Prostate gland (tissue), 2 donors: ENCODE measurements around the gene NPFFR1. TPM values are rescaled to one million over a fixed set of nuclear protein-coding genes. Genes with fewer than 3 reads are reported as not detected.

ENCODE experiments used
- DNase-seq: peaks from one replicate; pipeline ENCODE4 v3.0.0-alpha.2; 2019; ENCODE audit warnings: low spot score
- H3K27ac ChIP-seq, 2 donors: fragments of 200-600 bp; sonication (generic); 2 replicates each; pipeline ENCODE4 v1.5.1; 2017 to 2019
- H3K27me3 ChIP-seq: fragments of 200-600 bp; sonication (generic); replicated peaks from 2 replicates; pipeline ENCODE4 v1.5.1; 2019; ENCODE audit not compliant: insufficient read depth
- H3K36me3 ChIP-seq, 2 donors: fragments of 200-600 bp; sonication (generic); 1 replicate in 1 of 2; 2 replicates in 1 of 2; pipeline versions ENCODE4 v1.5.1 to v1.8.1; 2017 to 2019
- H3K4me1 ChIP-seq: fragments of 200-600 bp; sonication (generic); replicated peaks from 2 replicates; pipeline ENCODE4 v1.5.1; 2019
- H3K4me3 ChIP-seq, 2 donors: fragments of 200-600 bp; sonication (generic); 2 replicates each; pipeline ENCODE4 v1.5.1; 2017 to 2019
- H3K9me3 ChIP-seq: fragments of 200-600 bp; sonication (generic); 2 replicates; pipeline ENCODE4 v1.5.1; 2017
- POLR2A ChIP-seq: fragments of 450-650 bp; IDR thresholded peaks from one replicate; pipeline ENCODE4 v1.6.1; 2016; ENCODE audit warnings: antibody characterized with exemption, mild to moderate bottlenecking
- POLR2AphosphoS5 ChIP-seq: sonication (generic); formaldehyde crosslinking; IDR thresholded peaks from one replicate; pipeline ENCODE4 v1.6.1; 2017; ENCODE audit warnings: antibody characterized with exemption
- WGBS: methylation state at CpG from one replicate; pipeline ENCODE4 v1.1.5; 2018; 5-methylcytosine and 5-hydroxymethylcytosine counted together
- intact Hi-C: fragments of 100-400 bp; cut with DNase I; formaldehyde crosslinking; loops from one replicate; pipeline ENCODE4 v1.14.2; 2022
- total RNA-seq, 2 donors: library from RNA; depleted of rRNA; stranded (reverse); fragments of >200 nt; gene quantifications; one replicate each; pipeline ENCODE4 v1.1.0, GENCODE V29; 2016
- TF ChIP-seq, protein P1 (sequence below), 4 experiments: fragments of 200-600 bp in 2 of 4; fragments of 450-650 bp in 2 of 4; sonication (generic) in 2 of 4; IDR thresholded peaks; 1 replicate in 3 of 4; 2 replicates in 1 of 4; pipeline ENCODE4 v1.5.1; 2016 to 2019; ENCODE audit warnings: antibody characterized with exemption in 4 of 4, mild to moderate bottlenecking in 2 of 4, moderate library complexity in 2 of 4

NPFFR1 gene
- total RNA-seq, 2 donors from 2014 or later, result under 0.01 to 1.1 TPM

DNA sequence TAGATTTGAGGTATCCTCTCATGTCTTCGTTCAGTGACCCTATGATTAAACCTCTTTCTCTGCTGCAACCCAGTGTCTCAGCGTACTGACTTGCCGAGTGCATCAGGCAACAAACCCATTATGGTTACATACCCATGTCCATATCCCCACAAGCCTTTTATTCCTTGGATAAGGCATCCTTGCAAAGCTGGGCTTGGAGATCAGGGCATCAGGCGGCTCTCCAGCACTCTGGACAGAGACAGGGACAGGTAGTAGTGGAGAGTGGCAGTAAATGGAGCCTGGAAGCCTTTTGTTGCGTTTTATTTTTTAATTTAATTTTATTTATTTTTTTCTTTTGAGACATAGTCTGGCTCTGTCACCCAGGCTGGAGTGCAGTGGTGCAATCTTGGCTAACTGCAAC lies 32.0 kb upstream of the NPFFR1 start:
- no peak overlapping the region for H3K4me3 ChIP-seq
- no peaks in the 10 kb centered on the region for H3K36me3 ChIP-seq
- H3K9me3 ChIP-seq, result no peaks in the 10 kb centered on the region
- WGBS, result 89% methylated on average over 5 of the region's 5 CpGs
- no peaks in the 10 kb centered on the region for H3K4me1 ChIP-seq
- intact Hi-C loops, result no loop called here
- DNase-seq, result no peak
- no peak overlapping the region for H3K27ac ChIP-seq
- no peaks in the 10 kb centered on the region for H3K27me3 ChIP-seq
- TF ChIP-seq, protein P1, sequence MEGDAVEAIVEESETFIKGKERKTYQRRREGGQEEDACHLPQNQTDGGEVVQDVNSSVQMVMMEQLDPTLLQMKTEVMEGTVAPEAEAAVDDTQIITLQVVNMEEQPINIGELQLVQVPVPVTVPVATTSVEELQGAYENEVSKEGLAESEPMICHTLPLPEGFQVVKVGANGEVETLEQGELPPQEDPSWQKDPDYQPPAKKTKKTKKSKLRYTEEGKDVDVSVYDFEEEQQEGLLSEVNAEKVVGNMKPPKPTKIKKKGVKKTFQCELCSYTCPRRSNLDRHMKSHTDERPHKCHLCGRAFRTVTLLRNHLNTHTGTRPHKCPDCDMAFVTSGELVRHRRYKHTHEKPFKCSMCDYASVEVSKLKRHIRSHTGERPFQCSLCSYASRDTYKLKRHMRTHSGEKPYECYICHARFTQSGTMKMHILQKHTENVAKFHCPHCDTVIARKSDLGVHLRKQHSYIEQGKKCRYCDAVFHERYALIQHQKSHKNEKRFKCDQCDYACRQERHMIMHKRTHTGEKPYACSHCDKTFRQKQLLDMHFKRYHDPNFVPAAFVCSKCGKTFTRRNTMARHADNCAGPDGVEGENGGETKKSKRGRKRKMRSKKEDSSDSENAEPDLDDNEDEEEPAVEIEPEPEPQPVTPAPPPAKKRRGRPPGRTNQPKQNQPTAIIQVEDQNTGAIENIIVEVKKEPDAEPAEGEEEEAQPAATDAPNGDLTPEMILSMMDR (IDR thresholded peaks at IDR 0.05), result no peak
- TF ChIP-seq POLR2AphosphoS5 (no peak), POLR2A (no peak)

DNA sequence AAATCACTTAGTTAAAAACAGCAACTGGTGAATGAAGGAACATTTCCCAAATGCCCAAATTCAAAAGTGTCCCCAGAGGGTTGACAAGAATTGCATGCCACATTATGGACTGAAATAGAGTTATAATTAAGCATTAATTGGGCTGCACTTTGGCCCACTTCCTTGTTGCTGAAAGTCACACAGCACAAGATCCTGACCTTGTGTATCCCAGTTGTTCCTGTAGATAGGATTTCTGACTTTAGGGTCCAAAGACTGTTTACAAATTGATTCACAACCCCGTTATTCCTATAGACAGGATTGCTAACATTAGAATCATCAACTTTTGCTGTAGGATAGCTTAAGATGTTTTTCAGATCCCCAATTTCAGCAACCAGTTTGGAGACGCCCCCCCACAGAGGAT lies 31.5 kb upstream of the NPFFR1 start:
- H3K27ac ChIP-seq, result no peak overlapping the region
- no peaks in the 10 kb centered on the region for H3K27me3 ChIP-seq
- TF ChIP-seq, protein P1 (IDR thresholded peaks at IDR 0.05), result no peak
- TF ChIP-seq POLR2A (no peak), POLR2AphosphoS5 (no peak)
- no peaks in the 10 kb centered on the region for H3K36me3 ChIP-seq
- WGBS, result 71% methylated on average over 2 of the region's 2 CpGs
- intact Hi-C loops, result no loop called here
- no peaks in the 10 kb centered on the region for H3K4me1 ChIP-seq
- no peak for DNase-seq
- no peak overlapping the region for H3K4me3 ChIP-seq
- no peaks in the 10 kb centered on the region for H3K9me3 ChIP-seq

DNA sequence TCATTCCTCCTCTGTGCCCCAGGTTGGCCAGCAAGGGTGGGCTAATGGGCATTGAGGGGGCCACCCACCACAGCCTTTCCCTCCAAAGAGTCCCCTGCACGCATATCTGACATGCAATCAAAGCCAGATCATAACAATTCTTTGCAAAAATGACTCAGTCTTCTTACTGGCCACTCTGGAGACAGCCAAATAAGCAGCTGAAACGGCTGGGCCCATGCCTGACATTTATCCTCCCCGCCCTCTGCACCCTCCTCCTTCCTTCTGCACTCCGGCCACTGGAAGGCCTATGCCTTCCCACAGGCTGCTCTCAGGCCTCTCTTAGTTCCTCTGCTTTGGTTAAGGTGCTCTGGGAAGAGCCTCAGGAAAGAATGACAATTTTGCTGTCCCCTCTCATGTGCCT lies 29.2 kb upstream of the NPFFR1 start:
- H3K27me3 ChIP-seq, result no peaks in the 10 kb centered on the region
- no peak overlapping the region for H3K27ac ChIP-seq
- H3K36me3 ChIP-seq, result no peaks in the 10 kb centered on the region
- TF ChIP-seq POLR2A, result no peak
- no peak for TF ChIP-seq POLR2AphosphoS5
- no peak overlapping the region for H3K4me3 ChIP-seq
- no peaks in the 10 kb centered on the region for H3K4me1 ChIP-seq
- DNase-seq, result no peak
- 52% methylated on average over 4 of the region's 4 CpGs for WGBS
- intact Hi-C loops, result no loop called here
- H3K9me3 ChIP-seq, result no peaks in the 10 kb centered on the region

DNA sequence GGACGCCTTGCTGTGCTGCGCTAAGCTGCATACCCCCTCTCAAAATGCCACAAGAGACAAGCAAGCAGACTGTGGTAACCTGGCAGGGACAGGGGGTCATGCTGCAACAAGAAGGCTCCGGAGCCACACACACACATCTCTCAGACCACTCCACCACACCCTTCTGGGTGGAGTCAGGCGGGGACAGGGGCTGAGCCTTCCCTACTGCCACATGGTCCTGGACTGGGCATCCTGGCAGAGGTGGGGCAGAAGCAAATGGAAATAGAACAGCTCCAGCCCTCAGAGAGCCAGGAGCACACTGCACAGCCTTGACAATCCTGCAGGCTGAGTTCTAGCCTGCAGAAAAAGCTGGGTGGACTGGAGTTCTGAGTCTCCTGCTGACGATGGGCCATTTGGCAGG lies 28.4 kb upstream of the NPFFR1 start:
- TF ChIP-seq POLR2A, result no peak
- no peak for TF ChIP-seq POLR2AphosphoS5
- TF ChIP-seq, protein P1 (IDR thresholded peaks at IDR 0.05), result no peak
- WGBS, result 73% methylated on average over 5 of the region's 5 CpGs
- Histone ChIP-seq H3K27ac (no peak overlapping the region), H3K4me3 (no peak overlapping the region), H3K27me3 (no peaks in the 10 kb centered on the region), H3K4me1 (no peaks in the 10 kb centered on the region), H3K36me3 (no peaks in the 10 kb centered on the region), H3K9me3 (no peaks in the 10 kb centered on the region)
- DNase-seq, result no peak
- intact Hi-C loops, result no loop called here

DNA sequence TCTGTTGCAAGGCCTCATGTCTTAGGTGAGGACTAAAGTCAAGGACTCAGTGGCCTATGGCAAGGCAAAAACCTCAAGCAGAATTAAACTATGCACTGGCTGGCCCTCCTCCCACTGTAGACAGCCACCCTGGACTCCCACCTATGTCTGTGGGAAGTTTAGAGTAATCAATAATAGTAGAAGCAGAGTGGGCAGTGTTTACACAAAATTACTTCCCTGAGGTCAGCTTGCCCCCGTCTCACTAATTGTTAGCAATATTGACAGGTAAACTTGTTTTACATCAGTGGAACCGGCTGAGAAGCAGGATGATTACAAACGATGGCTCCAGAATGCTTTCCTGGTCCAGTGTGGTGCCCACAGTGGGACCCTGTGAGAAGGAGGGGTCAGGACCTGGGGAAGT lies 27.9 kb upstream of the NPFFR1 start:
- H3K4me1 ChIP-seq, result no peaks in the 10 kb centered on the region
- no peak overlapping the region for H3K4me3 ChIP-seq
- no peaks in the 10 kb centered on the region for H3K27me3 ChIP-seq
- TF ChIP-seq, protein P1 (IDR thresholded peaks at IDR 0.05), result no peak
- TF ChIP-seq POLR2A (no peak), POLR2AphosphoS5 (no peak)
- H3K36me3 ChIP-seq, result no peaks in the 10 kb centered on the region
- no peak for DNase-seq
- WGBS, result 81% methylated on average over 3 of the region's 3 CpGs
- H3K9me3 ChIP-seq, result no peaks in the 10 kb centered on the region
- no peak overlapping the region for H3K27ac ChIP-seq
- intact Hi-C loops, result no loop called here
